Measurements from ENCODE around the gene C17orf114.

DNA sequence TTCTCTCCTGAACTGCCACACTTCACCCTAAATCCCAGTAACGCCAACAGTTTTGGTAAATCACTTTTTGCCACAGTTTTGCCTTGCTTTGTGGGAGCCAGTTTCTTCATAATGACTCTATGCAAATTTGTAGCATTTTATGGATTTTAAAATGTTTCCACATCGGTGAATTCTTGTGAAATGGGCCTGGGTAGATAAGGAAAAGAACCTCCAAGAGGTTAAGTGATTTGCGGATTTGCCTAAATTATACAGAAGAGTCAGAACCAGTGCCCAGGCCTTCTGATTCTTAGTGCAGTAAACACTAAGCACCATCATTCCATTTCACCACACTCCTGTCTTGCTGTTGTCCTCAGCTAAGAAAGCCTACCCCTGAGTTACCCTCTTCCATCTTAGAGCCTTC, 49.0 kb upstream of the C17orf114 start:
- TF ChIP-seq, protein P1, sequence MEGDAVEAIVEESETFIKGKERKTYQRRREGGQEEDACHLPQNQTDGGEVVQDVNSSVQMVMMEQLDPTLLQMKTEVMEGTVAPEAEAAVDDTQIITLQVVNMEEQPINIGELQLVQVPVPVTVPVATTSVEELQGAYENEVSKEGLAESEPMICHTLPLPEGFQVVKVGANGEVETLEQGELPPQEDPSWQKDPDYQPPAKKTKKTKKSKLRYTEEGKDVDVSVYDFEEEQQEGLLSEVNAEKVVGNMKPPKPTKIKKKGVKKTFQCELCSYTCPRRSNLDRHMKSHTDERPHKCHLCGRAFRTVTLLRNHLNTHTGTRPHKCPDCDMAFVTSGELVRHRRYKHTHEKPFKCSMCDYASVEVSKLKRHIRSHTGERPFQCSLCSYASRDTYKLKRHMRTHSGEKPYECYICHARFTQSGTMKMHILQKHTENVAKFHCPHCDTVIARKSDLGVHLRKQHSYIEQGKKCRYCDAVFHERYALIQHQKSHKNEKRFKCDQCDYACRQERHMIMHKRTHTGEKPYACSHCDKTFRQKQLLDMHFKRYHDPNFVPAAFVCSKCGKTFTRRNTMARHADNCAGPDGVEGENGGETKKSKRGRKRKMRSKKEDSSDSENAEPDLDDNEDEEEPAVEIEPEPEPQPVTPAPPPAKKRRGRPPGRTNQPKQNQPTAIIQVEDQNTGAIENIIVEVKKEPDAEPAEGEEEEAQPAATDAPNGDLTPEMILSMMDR (IDR thresholded peaks at IDR 0.05), result no peak
- TF ChIP-seq ZFX (IDR thresholded peaks at IDR 0.05; ENCODE audit: borderline replicate concordance), result no peak

Measured in 22Rv1 (cell line).